Measurements from ENCODE around the gene TSPAN16. TPM values are rescaled to one million over a fixed set of nuclear protein-coding genes. Genes with fewer than 3 reads are reported as not detected.
"Not testable (repeated sequence)": the region's sequence is repeated elsewhere in the genome, so short reads cannot be mapped to it uniquely, and the experiment has no call there.

TSPAN16 gene
- total RNA-seq, 1 experiment from 2014 or later = not detected

DNA sequence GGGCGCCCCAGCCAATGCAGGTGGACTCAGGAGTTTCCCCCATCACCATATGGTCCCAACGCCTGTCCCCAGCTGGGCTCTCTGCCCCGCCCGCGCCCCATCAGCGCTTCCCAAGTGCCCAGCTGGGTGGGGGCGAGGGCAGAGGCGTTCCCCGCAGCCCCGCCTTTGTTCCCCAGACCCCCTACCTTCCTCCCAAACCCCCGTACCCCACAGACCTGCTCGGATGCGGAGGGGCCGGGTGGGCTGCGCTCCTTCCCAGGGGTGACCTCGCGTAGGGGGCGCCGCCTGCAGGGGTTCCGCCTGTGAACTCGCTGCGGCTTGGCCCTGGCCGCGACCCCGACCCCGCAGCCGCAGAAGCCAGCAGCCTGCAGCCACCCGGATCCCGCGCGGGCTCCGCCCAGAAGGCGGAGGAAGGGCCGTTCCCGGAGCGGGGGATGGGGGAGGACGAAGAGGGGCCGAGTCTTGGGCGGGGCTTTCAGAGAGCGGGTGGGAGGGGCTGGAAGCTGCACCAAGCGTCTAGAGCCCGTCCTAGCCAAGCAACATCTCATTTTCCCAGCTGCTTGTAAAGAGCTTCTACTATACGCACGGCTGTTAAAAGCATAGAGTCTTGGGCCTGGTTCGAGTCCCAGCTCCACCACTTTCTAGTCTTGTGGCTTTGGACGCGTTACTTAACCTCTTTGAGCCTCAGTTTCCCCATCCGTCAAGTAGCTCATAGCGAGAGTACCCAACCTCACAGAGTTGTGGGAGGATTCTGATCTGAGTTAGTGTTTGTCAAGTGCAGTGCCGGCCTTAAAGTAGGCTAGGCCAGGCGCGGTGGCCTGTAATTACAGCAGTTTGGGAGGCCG is 43.5 kb downstream of the TSPAN16 start, which contains the start of gene RAB3D:
RAB3D (minus strand) TSS at position 404 of the 845 bp plus-strand sequence. CDS start 2,258 bp downstream, outside the sequence.
- peak; percentile 97 for DNase-seq
- H3K36me3 ChIP-seq (ENCODE audit: insufficient read depth, low read length) = peaks cover 12% of the 10 kb centered on the region
- no peaks in the 10 kb centered on the region for H3K9me2 ChIP-seq (replicated peaks; ENCODE audit: insufficient read depth, low read length)
- H3K27me3 ChIP-seq (ENCODE audit: low read length) = no peaks in the 10 kb centered on the region
- no peaks in the 10 kb centered on the region for H3K9me3 ChIP-seq (ENCODE audit: low read length)
- H2AFZ ChIP-seq (ENCODE audit: low read length) = peak within 1 kb of the TSS; percentile 91
- H3K4me1 ChIP-seq (ENCODE audit: low read length) = peaks cover 19% of the 10 kb centered on the region
- H3K4me2 ChIP-seq (ENCODE audit: low read depth, low read length, poor library complexity, severe bottlenecking) = peak within 1 kb of the TSS; percentile 90
- no peaks in the 10 kb centered on the region for H4K20me1 ChIP-seq (ENCODE audit: insufficient read depth, low read depth, low read length)
- H3K79me2 ChIP-seq (ENCODE audit: low read length) = peaks cover 16% of the 10 kb centered on the region
- H3K9ac ChIP-seq (ENCODE audit: low read length) = peak within 1 kb of the TSS; percentile 83
- peak within 1 kb of the TSS; percentile 32 for H3K27ac ChIP-seq (ENCODE audit: low read length)
- peak within 1 kb of the TSS; percentile 91 for H3K4me3 ChIP-seq (ENCODE audit: low read length)

DNA sequence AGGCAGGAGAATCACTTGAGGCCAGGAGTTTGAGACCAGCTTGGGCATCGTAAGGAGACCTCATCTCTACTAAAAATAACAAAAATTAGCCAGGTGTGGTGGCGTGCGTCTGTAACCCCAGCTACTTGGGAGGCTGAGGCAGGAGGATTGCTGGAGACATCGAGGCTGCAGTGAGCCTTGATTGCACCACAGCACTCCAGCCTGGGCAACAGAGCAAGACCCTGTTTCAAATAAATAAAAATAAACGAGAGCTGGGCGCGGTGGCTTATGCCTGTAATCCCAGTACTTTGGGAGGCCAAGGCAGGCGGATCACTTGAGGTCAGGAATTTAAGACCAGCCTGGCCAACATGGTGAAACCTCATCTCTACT is 44.1 kb downstream of the TSPAN16 start:
- Histone ChIP-seq H3K79me2 (ENCODE audit: low read length) (peaks cover 18% of the 10 kb centered on the region), H3K4me2 (ENCODE audit: low read depth, low read length, poor library complexity, severe bottlenecking) (peak overlapping the region; percentile 90), H3K9ac (ENCODE audit: low read length) (peak overlapping the region; percentile 63), H3K4me1 (ENCODE audit: low read length) (peaks cover 23% of the 10 kb centered on the region), H3K4me3 (ENCODE audit: low read length) (peak overlapping the region; percentile 91), H2AFZ (ENCODE audit: low read length) (peak overlapping the region; percentile 91; the same call in 1 of the 2 replicates), H3K36me3 (ENCODE audit: insufficient read depth, low read length) (peaks cover 10% of the 10 kb centered on the region)
- DNase-seq; H3K9me2 ChIP-seq (replicated peaks; ENCODE audit: insufficient read depth, low read length); H4K20me1 ChIP-seq (ENCODE audit: insufficient read depth, low read depth, low read length); H3K27ac ChIP-seq (ENCODE audit: low read length); H3K27me3 ChIP-seq (ENCODE audit: low read length); H3K9me3 ChIP-seq (ENCODE audit: low read length): not testable (repeated sequence)

DNA sequence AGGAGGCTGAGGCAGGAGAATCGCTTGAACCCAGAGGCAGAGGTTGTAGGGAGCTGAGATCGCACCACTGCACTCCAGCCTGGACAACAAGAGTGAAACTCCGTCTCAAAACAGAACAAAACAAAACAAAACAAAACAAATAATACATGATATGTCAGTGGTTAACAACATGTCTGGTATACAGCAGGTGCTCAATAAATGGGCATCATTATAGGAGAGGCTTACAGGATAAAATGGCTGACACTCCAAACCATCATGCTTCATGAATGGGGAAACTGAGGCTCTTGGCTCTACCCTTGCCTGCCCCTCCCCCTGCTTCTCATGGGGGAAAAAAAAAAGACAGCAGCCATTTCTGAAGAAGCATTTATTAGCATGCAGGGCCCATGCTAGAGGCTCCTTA is 46.5 kb downstream of the TSPAN16 start:
- peaks cover 33% of the 10 kb centered on the region for H3K4me1 ChIP-seq (ENCODE audit: low read length)

DNA sequence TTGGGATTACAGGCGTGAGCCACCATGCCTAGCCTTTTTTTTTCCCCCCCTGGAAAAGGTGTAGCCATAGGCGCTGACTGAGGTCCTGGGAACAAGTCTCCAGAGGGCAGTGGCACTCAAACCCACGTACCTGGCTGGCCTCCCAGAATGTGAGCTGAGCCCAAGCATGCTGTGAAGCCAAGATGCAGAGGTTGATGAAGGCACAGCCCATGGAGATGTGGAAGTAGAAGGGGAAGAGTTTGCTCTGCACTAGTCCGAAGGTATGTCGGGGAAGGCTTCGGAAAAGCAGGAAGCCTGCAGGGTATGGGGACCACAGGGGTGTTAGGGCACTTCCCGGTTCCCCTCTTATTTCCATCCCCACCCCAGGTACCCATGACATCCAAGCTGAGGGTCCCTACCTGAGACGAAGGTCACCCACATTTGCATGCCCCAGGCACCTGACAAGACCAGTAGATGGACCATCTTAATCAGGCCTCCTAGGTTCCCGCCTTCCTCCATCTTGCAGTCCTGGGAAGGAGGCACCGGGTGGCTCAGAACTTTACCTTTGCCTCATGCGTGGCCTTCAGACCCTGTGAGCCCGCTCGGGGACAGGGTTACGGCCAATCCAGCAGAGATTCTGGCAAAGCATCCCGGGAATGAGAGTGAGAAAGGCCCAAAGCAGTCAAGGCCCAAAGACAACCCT is 49.3 kb downstream of the TSPAN16 start:
- H3K79me2 ChIP-seq (ENCODE audit: low read length) = peaks cover 10% of the 10 kb centered on the region
- H3K27ac ChIP-seq (ENCODE audit: low read length) = no peak overlapping the region
- H3K9me2 ChIP-seq (replicated peaks; ENCODE audit: insufficient read depth, low read length) = no peaks in the 10 kb centered on the region
- peaks cover 17% of the 10 kb centered on the region for H3K4me1 ChIP-seq (ENCODE audit: low read length)
- DNase-seq = no peak
- H3K27me3 ChIP-seq (ENCODE audit: low read length) = no peaks in the 10 kb centered on the region
- no peaks in the 10 kb centered on the region for H4K20me1 ChIP-seq (ENCODE audit: insufficient read depth, low read depth, low read length)
- peak overlapping the region; percentile 82 for H3K4me3 ChIP-seq (ENCODE audit: low read length)
- no peak overlapping the region for H2AFZ ChIP-seq (ENCODE audit: low read length)
- H3K9ac ChIP-seq (ENCODE audit: low read length) = peak overlapping the region; percentile 88
- H3K4me2 ChIP-seq (ENCODE audit: low read depth, low read length, poor library complexity, severe bottlenecking) = peak overlapping the region; percentile 85
- peaks cover 6% of the 10 kb centered on the region; the same call in 1 of the 2 replicates for H3K9me3 ChIP-seq (ENCODE audit: low read length)
- peaks cover 6% of the 10 kb centered on the region; the same call in 1 of the 2 replicates for H3K36me3 ChIP-seq (ENCODE audit: insufficient read depth, low read length)

More for the DNA sequence above, 46.5 kb downstream of the TSPAN16 start:
- Histone ChIP-seq H3K27ac (ENCODE audit: low read length) (no peak overlapping the region), H3K27me3 (ENCODE audit: low read length) (no peaks in the 10 kb centered on the region), H3K4me2 (ENCODE audit: low read depth, low read length, poor library complexity, severe bottlenecking) (no peak overlapping the region), H3K4me3 (ENCODE audit: low read length) (no peak overlapping the region), H3K36me3 (ENCODE audit: insufficient read depth, low read length) (peaks cover 6% of the 10 kb centered on the region; the same call in 1 of the 2 replicates), H3K9me2 (replicated peaks; ENCODE audit: insufficient read depth, low read length) (no peaks in the 10 kb centered on the region), H4K20me1 (ENCODE audit: insufficient read depth, low read depth, low read length) (no peaks in the 10 kb centered on the region), H3K79me2 (ENCODE audit: low read length) (peaks cover 27% of the 10 kb centered on the region), H3K9me3 (ENCODE audit: low read length) (no peaks in the 10 kb centered on the region), H3K9ac (ENCODE audit: low read length) (no peak overlapping the region), H2AFZ (ENCODE audit: low read length) (no peak overlapping the region)
- DNase-seq = no peak

DNA sequence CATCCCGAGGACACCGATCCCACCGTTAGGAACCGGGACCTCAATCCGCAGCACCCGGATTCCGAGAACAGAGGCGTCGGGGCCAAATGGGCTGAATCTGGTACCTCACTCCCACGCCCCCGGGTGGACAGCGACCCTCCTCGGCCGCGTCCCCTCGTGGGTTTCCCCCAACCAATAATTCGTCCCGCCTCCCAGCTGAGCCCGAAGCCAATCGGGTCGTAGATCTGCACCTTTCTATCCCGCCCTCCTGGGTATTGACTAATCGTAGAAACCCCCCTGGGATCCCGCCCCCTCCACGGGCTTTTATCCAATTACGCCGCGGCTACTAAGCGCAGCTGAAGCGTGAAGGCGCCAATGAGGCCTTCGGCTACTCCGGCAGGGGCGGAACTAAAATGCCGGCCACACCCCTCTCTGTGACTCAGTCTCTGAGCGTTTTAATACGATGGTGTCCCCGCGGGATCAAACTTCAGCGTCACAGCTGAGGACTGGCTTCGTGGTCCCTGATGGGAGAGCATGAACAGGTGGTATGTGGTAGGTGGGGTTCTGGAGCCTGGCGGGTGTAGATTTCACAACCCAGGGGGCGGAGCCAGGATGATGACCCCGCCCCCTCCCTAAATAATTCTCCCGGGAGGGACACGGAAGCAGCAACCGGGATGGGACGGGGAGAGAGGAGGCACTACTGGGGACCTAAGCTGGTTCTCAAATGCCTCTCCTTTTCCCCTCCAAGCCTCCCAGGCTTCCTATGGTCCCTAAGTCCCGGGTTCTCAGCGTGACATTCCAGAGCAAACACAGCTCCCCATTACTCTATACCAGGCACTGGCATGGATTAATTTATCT is 50.4 kb downstream of the TSPAN16 start, which contains the start of the genes CCDC159 and TMEM205:
CCDC159 (plus strand) TSS at position 416 of the 837 bp plus-strand sequence; CDS start at position 504, 88 bp downstream.
TMEM205 (minus strand) TSS at position 165 of the 837 bp plus-strand sequence. CDS start 649 bp downstream, outside the sequence.
- no peaks in the 10 kb centered on the region for H3K27me3 ChIP-seq (ENCODE audit: low read length)
- H2AFZ ChIP-seq (ENCODE audit: low read length) = peak within 1 kb of the TSS; percentile 73
- peak within 1 kb of the TSS; percentile 82 for H3K4me3 ChIP-seq (ENCODE audit: low read length)
- peak within 1 kb of the TSS; percentile 85 for H3K4me2 ChIP-seq (ENCODE audit: low read depth, low read length, poor library complexity, severe bottlenecking)
- H3K79me2 ChIP-seq (ENCODE audit: low read length) = peaks cover 10% of the 10 kb centered on the region
- H4K20me1 ChIP-seq (ENCODE audit: insufficient read depth, low read depth, low read length) = no peaks in the 10 kb centered on the region
- no peaks in the 10 kb centered on the region for H3K9me2 ChIP-seq (replicated peaks; ENCODE audit: insufficient read depth, low read length)
- H3K9me3 ChIP-seq (ENCODE audit: low read length) = peaks cover 6% of the 10 kb centered on the region; the same call in 1 of the 2 replicates
- peaks cover 17% of the 10 kb centered on the region for H3K4me1 ChIP-seq (ENCODE audit: low read length)
- 0 out of 2 replicates have a peak within 1 kb of the TSS, but pooled peaks have one; percentile 32 for H3K27ac ChIP-seq (ENCODE audit: low read length)
- peak; percentile 100 for DNase-seq
- peak within 1 kb of the TSS; percentile 88 for H3K9ac ChIP-seq (ENCODE audit: low read length)
- H3K36me3 ChIP-seq (ENCODE audit: insufficient read depth, low read length) = peaks cover 4% of the 10 kb centered on the region; the same call in 1 of the 2 replicates

DNA sequence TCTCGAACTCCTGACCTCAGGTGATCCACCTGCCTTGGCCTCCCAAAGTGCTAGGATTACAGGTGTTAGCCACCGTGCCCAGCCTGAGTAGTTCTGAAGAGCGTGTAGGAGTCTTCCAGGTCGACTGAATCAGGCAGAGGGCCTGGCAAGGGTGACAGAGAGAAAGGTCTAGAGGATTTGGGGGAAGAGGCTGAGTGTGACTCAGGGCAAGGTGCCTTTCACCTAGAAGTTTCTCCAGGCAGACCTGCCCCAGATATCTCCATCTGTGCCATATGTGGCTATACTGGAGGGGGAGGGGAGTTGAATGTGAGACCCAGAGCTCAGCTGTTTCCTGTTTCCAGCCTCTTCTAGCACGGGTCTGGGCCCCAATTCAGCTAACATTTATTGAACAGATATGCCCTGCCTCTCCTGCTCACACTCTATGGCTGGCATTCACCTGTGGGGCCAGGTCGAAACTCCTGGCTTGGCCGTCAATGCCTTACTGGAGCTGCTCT is 51.6 kb downstream of the TSPAN16 start:
- Histone ChIP-seq H3K27ac (ENCODE audit: low read length) (no peak overlapping the region), H3K79me2 (ENCODE audit: low read length) (peaks cover 10% of the 10 kb centered on the region), H3K4me2 (ENCODE audit: low read depth, low read length, poor library complexity, severe bottlenecking) (no peak overlapping the region), H4K20me1 (ENCODE audit: insufficient read depth, low read depth, low read length) (no peaks in the 10 kb centered on the region), H3K36me3 (ENCODE audit: insufficient read depth, low read length) (no peaks in the 10 kb centered on the region), H3K4me3 (ENCODE audit: low read length) (no peak overlapping the region), H3K27me3 (ENCODE audit: low read length) (no peaks in the 10 kb centered on the region), H3K9me3 (ENCODE audit: low read length) (peaks cover 6% of the 10 kb centered on the region; the same call in 1 of the 2 replicates), H3K4me1 (ENCODE audit: low read length) (peaks cover 17% of the 10 kb centered on the region), H3K9me2 (replicated peaks; ENCODE audit: insufficient read depth, low read length) (no peaks in the 10 kb centered on the region), H2AFZ (ENCODE audit: low read length) (no peak overlapping the region), H3K9ac (ENCODE audit: low read length) (no peak overlapping the region)
- DNase-seq = no peak

DNA sequence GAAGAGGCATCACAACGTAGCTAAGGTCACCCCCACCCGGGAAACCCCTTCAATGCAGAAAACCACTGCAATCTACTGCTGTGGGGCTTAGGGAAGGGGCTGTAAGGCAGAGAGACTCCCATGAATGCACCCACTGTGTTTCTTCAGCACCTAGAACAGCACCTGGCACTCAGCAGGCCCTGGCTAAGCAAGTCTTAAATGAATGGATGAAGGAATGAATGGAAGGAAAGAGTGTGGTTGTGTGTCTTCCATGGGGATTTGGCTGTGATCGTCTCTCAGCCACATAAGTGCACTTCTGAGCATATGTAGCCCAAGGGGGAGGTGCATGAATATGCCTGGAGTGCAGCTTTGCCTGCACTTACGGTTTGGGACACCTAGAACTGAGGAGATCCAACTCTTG is 53.2 kb downstream of the TSPAN16 start:
- peaks cover 10% of the 10 kb centered on the region for H3K79me2 ChIP-seq (ENCODE audit: low read length)
- no peak overlapping the region for H3K9ac ChIP-seq (ENCODE audit: low read length)
- no peaks in the 10 kb centered on the region for H3K9me2 ChIP-seq (replicated peaks; ENCODE audit: insufficient read depth, low read length)
- peaks cover 17% of the 10 kb centered on the region for H3K4me1 ChIP-seq (ENCODE audit: low read length)
- peaks cover 6% of the 10 kb centered on the region; the same call in 1 of the 2 replicates for H3K9me3 ChIP-seq (ENCODE audit: low read length)
- no peaks in the 10 kb centered on the region for H3K36me3 ChIP-seq (ENCODE audit: insufficient read depth, low read length)
- no peak overlapping the region for H3K4me2 ChIP-seq (ENCODE audit: low read depth, low read length, poor library complexity, severe bottlenecking)
- no peak overlapping the region for H3K27ac ChIP-seq (ENCODE audit: low read length)
- H3K4me3 ChIP-seq (ENCODE audit: low read length) = no peak overlapping the region
- H3K27me3 ChIP-seq (ENCODE audit: low read length) = no peaks in the 10 kb centered on the region
- H2AFZ ChIP-seq (ENCODE audit: low read length) = no peak overlapping the region
- DNase-seq = no peak
- no peaks in the 10 kb centered on the region for H4K20me1 ChIP-seq (ENCODE audit: insufficient read depth, low read depth, low read length)
